ENCODE results near the gene ACY1. TPM values are rescaled to one million over a fixed set of nuclear protein-coding genes. Genes with fewer than 3 reads are reported as not detected.

Gene ACY1
- total RNA-seq, 1 experiment from 2014 or later = 50.3 TPM

DNA sequence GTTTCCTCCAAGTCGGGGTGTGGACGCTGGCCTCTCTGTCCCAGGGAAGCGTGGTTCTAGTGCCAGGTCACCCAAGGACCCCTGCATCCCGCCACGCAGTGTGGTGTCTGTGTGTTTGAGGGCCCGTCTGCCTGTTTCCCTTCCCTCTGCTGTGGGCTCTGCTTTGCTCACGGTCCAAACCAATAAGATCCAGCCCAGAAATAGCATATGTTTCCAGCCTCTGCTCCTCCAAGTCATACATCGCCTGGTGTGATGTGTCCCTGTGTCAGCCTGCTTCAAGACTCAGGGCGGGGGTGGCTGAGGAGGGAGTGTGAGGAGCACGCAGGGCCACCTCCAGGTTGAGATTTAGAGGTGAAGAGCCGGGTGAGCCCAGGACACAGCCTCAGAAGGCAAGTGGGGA lies 34.3 kb downstream of the ACY1 start:
- DNase-seq (ENCODE audit: low read depth, low spot score) (no peak), ATAC-seq (no peak)
- H3K27ac ChIP-seq (ENCODE audit: low read length) = no peak overlapping the region
- H3K9me3 ChIP-seq (ENCODE audit: control insufficient read depth, insufficient read depth, low read depth, low read length) = no peaks in the 10 kb centered on the region
- H3K27me3 ChIP-seq (ENCODE audit: control insufficient read depth, insufficient read depth, low read length) = no peaks in the 10 kb centered on the region
- H3K4me1 ChIP-seq (ENCODE audit: control insufficient read depth, insufficient read depth, low read length) = no peaks in the 10 kb centered on the region
- POLR2A ChIA-PET = no interaction called here
- intact Hi-C loops (cut with micrococcal nuclease; ENCODE audit: unreplicated experiment) = no loop called here
- TF ChIP-seq SIN3A (IDR thresholded peaks at IDR 0.05; ENCODE audit: borderline replicate concordance, insufficient read depth, low read depth, low read length) (no peak), CTCF (IDR thresholded peaks at IDR 0.05) (no peak), POLR2AphosphoS5 (IDR thresholded peaks at IDR 0.05; ENCODE audit: low read depth, low read length) (no peak)
- in situ Hi-C loops (cut with HindIII; ENCODE audit: low pct_unique_long_range_greater_than_20kb, low sequenced_read_pairs) = no loop called here
- no TSS peak for BruUV-seq (replicated peaks)
- H3K4me3 ChIP-seq (ENCODE audit: low read depth in 2 of 2, low read length in 2 of 2) = no peak overlapping the region
- no peaks in the 10 kb centered on the region for H3K36me3 ChIP-seq (ENCODE audit: control insufficient read depth, insufficient read depth, low read length)
- CTCF ChIA-PET = no interaction called here

DNA sequence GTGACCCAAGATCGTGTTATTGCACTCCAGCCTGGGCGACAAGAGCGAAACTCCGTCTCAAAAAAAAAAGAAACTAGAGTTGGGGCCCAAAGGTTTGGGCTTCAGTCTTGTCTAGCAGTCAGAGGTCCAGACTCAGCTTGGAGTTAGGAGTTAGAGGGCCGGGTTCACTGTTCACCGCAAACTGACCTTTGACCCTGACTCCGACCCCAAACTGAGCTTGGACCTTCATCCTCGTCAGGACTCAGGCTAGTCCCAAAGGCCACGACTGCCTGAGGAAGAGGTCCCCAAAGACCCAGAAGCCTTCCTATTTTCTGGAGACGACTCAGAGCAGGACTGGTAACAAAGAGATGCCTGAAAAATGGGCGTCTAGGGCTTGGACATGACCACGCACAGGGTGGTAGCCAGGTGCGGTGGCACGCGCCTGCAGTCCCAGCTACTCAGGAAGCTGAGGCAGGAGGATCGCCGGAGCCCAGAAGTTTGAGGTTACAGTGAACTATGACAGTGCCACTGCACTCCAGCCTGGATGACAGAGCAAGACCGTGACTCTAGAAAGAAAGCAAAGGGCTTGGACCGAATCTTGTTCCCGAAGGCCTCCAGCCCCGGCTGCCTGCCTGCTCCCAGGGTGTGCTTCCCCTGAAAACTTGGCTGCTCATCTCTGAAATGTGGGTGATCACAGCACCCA lies 35.1 kb downstream of the ACY1 start:
- ATAC-seq = no peak
- DNase-seq (ENCODE audit: low read depth, low spot score) = no peak
- Histone ChIP-seq H3K36me3 (ENCODE audit: control insufficient read depth, insufficient read depth, low read length) (no peaks in the 10 kb centered on the region), H3K9me3 (ENCODE audit: control insufficient read depth, insufficient read depth, low read depth, low read length) (no peaks in the 10 kb centered on the region), H3K4me1 (ENCODE audit: control insufficient read depth, insufficient read depth, low read length) (no peaks in the 10 kb centered on the region), H3K27me3 (ENCODE audit: control insufficient read depth, insufficient read depth, low read length) (no peaks in the 10 kb centered on the region), H3K4me3 (ENCODE audit: low read depth in 2 of 2, low read length in 2 of 2) (no peak overlapping the region), H3K27ac (ENCODE audit: low read length) (no peak overlapping the region)
- POLR2A ChIA-PET = no interaction called here
- in situ Hi-C loops (cut with HindIII; ENCODE audit: low pct_unique_long_range_greater_than_20kb, low sequenced_read_pairs) = no loop called here
- BruUV-seq (replicated peaks) = no TSS peak
- intact Hi-C loops (cut with micrococcal nuclease; ENCODE audit: unreplicated experiment) = no loop called here
- TF ChIP-seq, protein P1, sequence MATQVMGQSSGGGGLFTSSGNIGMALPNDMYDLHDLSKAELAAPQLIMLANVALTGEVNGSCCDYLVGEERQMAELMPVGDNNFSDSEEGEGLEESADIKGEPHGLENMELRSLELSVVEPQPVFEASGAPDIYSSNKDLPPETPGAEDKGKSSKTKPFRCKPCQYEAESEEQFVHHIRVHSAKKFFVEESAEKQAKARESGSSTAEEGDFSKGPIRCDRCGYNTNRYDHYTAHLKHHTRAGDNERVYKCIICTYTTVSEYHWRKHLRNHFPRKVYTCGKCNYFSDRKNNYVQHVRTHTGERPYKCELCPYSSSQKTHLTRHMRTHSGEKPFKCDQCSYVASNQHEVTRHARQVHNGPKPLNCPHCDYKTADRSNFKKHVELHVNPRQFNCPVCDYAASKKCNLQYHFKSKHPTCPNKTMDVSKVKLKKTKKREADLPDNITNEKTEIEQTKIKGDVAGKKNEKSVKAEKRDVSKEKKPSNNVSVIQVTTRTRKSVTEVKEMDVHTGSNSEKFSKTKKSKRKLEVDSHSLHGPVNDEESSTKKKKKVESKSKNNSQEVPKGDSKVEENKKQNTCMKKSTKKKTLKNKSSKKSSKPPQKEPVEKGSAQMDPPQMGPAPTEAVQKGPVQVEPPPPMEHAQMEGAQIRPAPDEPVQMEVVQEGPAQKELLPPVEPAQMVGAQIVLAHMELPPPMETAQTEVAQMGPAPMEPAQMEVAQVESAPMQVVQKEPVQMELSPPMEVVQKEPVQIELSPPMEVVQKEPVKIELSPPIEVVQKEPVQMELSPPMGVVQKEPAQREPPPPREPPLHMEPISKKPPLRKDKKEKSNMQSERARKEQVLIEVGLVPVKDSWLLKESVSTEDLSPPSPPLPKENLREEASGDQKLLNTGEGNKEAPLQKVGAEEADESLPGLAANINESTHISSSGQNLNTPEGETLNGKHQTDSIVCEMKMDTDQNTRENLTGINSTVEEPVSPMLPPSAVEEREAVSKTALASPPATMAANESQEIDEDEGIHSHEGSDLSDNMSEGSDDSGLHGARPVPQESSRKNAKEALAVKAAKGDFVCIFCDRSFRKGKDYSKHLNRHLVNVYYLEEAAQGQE (IDR thresholded peaks at IDR 0.05; ENCODE audit: insufficient read depth in 1 of 2, low read depth in 2 of 2, low read length in 1 of 2) = no peak
- no peak for TF ChIP-seq POLR2AphosphoS5 (IDR thresholded peaks at IDR 0.05; ENCODE audit: low read depth, low read length)
- TF ChIP-seq TCF7L2 (IDR thresholded peaks at IDR 0.05; ENCODE audit: low read depth, low read length) = no peak
- TF ChIP-seq SIN3A (IDR thresholded peaks at IDR 0.05; ENCODE audit: borderline replicate concordance, insufficient read depth, low read depth, low read length) = no peak
- no peak for TF ChIP-seq CTCF (IDR thresholded peaks at IDR 0.05)
- CTCF ChIA-PET = no interaction called here

Measured in Panc1 (cell line).